ENCODE measurements around the gene GPR39. TPM values are rescaled to one million over a fixed set of nuclear protein-coding genes. Genes with fewer than 3 reads are reported as not detected.

GPR39 gene
- total and polyA plus RNA-seq, 8 donors, result 3.9 to 24.4 (median 4.6) TPM

DNA sequence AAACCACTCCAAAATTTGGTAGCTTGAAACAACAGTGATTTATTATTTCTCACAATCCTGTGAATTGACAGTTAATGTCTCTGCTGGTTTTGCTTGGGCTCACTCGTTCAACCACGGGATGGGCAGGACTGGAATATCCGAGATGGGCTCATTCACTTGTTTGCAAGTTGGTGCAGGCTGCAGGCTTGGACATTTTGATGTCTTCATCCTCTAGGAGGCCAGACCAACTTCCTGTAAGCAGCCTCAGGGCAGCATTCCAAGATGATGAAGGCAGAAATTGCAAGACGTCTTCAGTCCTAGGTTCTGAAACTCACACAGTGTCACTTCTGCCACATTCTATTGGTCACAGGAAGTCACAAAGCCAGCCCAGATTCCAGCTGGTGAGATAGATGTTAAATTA, 47.1 kb downstream of the GPR39 start:
- intact Hi-C loops (cut with DNase I), result no loop called here
- no peak for ATAC-seq
- peaks cover 10 to 90% of the 10 kb centered on the region in 2 donors for H3K9me3 ChIP-seq

DNA sequence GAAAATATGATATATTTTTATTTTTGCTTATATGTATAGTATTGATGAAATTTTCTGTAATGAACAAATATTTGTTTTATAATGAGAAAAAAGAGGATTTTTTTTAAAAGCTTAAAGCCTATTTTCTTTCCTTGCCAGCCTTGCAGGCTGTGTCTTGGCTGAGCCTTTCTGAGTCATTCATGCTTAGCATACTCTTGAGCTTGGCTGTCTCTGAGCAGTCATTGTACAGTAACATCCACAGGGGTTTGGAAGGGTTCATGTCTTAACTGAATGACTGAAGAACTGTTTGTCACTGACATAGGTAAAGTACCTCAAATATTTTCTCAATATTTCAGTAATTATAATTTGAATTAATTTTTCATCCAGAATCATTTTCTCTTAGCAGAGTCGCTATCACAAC, 49.3 kb downstream of the GPR39 start:
- Histone ChIP-seq H3K27me3 (no peaks in the 10 kb centered on the region), H3K36me3 (no peaks in the 10 kb centered on the region), H3K27ac (no peak overlapping the region), H3K4me3 (no peak overlapping the region), H3K4me1 (no peaks in the 10 kb centered on the region), H3K9me3 (peaks cover 10 to 93% of the 10 kb centered on the region in 2 donors)
- intact Hi-C loops (cut with DNase I), result no loop called here
- no peak for TF ChIP-seq CTCF (IDR thresholded peaks at IDR 0.05)
- no peak for ATAC-seq
- DNase-seq, result no peak

More for the DNA sequence above, 47.1 kb downstream of the GPR39 start:
- DNase-seq, result no peak
- Histone ChIP-seq H3K4me3 (no peak overlapping the region), H3K27ac (no peak overlapping the region), H3K4me1 (no peaks in the 10 kb centered on the region), H3K27me3 (no peaks in the 10 kb centered on the region), H3K36me3 (no peaks in the 10 kb centered on the region)
- no peak for TF ChIP-seq CTCF (IDR thresholded peaks at IDR 0.05)

GRCh38 chr2:132466428-132467028, 49.9 kb downstream of the GPR39 start:
- no peak for TF ChIP-seq CTCF (IDR thresholded peaks at IDR 0.05)
- DNase-seq (no peak), ATAC-seq (no peak)
- H3K4me3 ChIP-seq, result no peak overlapping the region
- H3K27me3 ChIP-seq, result no peaks in the 10 kb centered on the region
- intact Hi-C loops (cut with DNase I), result no loop called here
- peaks cover 10 to 99% of the 10 kb centered on the region in 2 donors for H3K9me3 ChIP-seq
- no peaks in the 10 kb centered on the region for H3K36me3 ChIP-seq
- H3K4me1 ChIP-seq, result no peaks in the 10 kb centered on the region
- H3K27ac ChIP-seq, result no peak overlapping the region

GRCh38 chr2:132468821-132469675, 52.4 kb downstream of the GPR39 start:
- no peaks in the 10 kb centered on the region for H3K27me3 ChIP-seq
- ATAC-seq (no peak), DNase-seq (no peak)
- H3K27ac ChIP-seq, result no peak overlapping the region
- TF ChIP-seq CTCF (IDR thresholded peaks at IDR 0.05), result no peak
- H3K4me3 ChIP-seq, result no peak overlapping the region
- no peaks in the 10 kb centered on the region for H3K4me1 ChIP-seq
- H3K9me3 ChIP-seq, result peaks cover 6 to 96% of the 10 kb centered on the region in 2 donors
- no peaks in the 10 kb centered on the region for H3K36me3 ChIP-seq
- intact Hi-C loops (cut with DNase I), result no loop called here

GRCh38 chr2:132470746-132471145, 54.1 kb downstream of the GPR39 start:
- Histone ChIP-seq H3K9me3 (peaks cover 6 to 83% of the 10 kb centered on the region in 2 donors), H3K36me3 (no peaks in the 10 kb centered on the region), H3K27me3 (no peaks in the 10 kb centered on the region), H3K4me3 (no peak overlapping the region), H3K4me1 (no peaks in the 10 kb centered on the region), H3K27ac (no peak overlapping the region)
- intact Hi-C loops (cut with DNase I), result no loop called here
- DNase-seq (no peak), ATAC-seq (no peak)
- TF ChIP-seq CTCF (IDR thresholded peaks at IDR 0.05), result no peak

Data from left lung (tissue), 10 donors.